ENCODE results near the gene MALRD1.

Gene MALRD1

DNA sequence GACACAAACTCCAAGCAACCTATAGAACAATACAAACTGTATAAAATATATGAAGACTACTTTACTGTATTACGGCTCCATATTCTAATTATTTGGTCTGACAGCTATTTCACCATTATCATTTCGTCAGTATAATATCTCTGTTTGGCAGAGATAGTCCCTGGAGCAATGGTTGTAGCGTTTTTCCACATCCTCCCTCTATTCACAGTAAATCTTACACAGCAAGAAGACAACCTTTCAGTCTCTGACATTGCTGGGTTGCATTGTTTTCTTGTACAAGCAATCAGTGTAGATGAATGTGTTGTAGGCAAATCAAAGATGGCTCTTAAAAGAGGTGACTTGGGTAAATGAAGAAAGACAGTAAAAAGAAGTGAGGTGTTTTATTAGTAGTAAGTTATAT, 662.0 kb downstream of the MALRD1 start:
- Histone ChIP-seq H3K9me3 (ENCODE audit: control extremely low read depth in 1 of 5, control insufficient read depth in 4 of 5, insufficient read depth in 2 of 5, low read depth in 1 of 5, low read length in 4 of 5) (peaks cover 2 to 17% (median 4%) of the 10 kb centered on the region in 5 experiments), H3K4me3 (ENCODE audit: control insufficient read depth in 1 of 7, extremely low read depth in 1 of 7, insufficient read depth in 4 of 7, low read depth in 2 of 7, low read length in 6 of 7) (no peak overlapping the region), H3K36me3 (ENCODE audit: control insufficient read depth in 4 of 4, insufficient read depth in 4 of 4, low read length in 3 of 4) (peaks cover 0 to 2% (median 0%) of the 10 kb centered on the region in 4 experiments), H3K27ac (ENCODE audit: insufficient read depth in 1 of 2, low read depth in 1 of 2, low read length in 2 of 2, poor library complexity in 1 of 2, severe bottlenecking in 2 of 2) (no peak overlapping the region), H3K4me1 (ENCODE audit: control extremely low read depth in 1 of 4, control insufficient read depth in 4 of 4, insufficient read depth in 4 of 4, low read length in 3 of 4) (peaks cover 0 to 14% (median 4%) of the 10 kb centered on the region in 4 experiments), H3K27me3 (replicated peaks in 2 of 5; ENCODE audit: control insufficient read depth in 4 of 5, insufficient read depth in 5 of 5, low read length in 4 of 5) (no peaks in the 10 kb centered on the region)
- WGBS (ENCODE audit: insufficient coverage): 80% methylated on average over 1 of the region's 3 CpGs
- CTCF ChIA-PET: no interaction called here
- POLR2A ChIA-PET: no interaction called here
- no peak for DNase-seq

DNA sequence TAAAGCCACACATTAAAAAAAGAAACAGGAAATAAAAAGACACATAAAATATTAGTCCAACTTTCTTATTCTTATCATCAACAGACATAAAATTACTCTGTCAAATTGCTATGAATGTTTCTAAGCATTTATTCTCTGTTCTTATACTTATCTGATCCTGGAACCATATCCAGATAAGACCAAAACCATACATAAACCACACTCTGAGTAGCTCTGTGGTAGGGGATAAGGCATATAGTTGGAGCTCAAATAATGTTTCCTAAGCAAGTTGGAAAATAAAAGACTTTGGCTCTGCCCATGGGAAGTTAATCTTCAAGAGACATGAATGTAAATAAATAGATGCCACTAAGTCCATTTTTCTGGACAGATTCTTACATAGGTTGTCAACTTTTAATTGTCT, 664.6 kb downstream of the MALRD1 start:
- DNase-seq: peak; percentile 37 to 75 (median 49)
- CTCF ChIA-PET: interaction anchor here (1.2 to 1.8 kb wide), 3 partner anchors 10 to 74 kb away, joined by 4 to 9 read pairs (median 5); no protein-coding TSS in a partner anchor

DNA sequence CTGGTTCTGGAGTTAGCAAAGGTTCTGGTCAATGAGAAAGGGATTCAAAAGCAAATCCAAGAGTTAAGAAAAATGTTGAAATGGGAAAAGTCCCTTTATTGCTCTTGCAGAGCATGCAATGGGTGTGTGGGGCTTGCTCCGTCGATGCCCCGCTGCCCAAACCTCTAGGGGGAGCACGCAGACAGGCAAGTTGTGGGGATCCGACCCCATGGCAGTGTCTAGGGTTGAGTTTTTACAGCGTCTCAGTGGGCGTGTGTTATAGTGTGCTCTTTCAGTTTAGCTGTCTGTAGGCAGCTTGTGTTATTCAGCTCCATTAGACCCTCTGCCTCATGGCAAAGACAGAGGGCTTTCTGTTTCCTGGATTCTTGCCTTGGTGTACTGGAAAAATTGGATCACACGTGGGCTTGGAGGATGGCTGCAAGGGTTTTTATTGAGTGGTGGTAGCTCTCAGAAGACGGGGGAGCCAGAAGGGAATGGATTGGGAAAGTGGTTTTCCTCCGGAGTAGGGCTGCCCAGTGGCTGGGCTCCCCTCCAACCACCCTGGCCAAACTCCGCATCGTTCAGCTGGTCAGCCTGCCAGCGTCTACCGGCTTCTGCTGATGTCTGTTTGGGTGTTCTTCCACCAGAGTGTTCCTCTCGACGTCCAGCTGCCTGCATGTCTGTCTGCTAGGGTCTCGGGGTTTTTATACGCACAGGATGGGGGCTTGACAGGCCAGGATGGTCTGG, 665.4 kb downstream of the MALRD1 start:
- ChIA-PET POLR2A (interaction anchor here (0.6 kb wide), 1 partner anchor 60 kb away, joined by 7 read pairs; no protein-coding TSS in a partner anchor), CTCF (interaction anchor here (1.7 kb wide), 1 partner anchor 74 kb away, joined by 5 read pairs; no protein-coding TSS in a partner anchor)
- Histone ChIP-seq H3K9me3 (ENCODE audit: control extremely low read depth in 1 of 5, control insufficient read depth in 4 of 5, insufficient read depth in 2 of 5, low read depth in 1 of 5, low read length in 4 of 5) (peaks cover 2 to 17% (median 4%) of the 10 kb centered on the region in 5 experiments), H3K36me3 (ENCODE audit: control insufficient read depth in 4 of 4, insufficient read depth in 4 of 4, low read length in 3 of 4) (peaks cover 0 to 2% (median 0%) of the 10 kb centered on the region in 4 experiments), H3K27me3 (replicated peaks in 2 of 5; ENCODE audit: control insufficient read depth in 4 of 5, insufficient read depth in 5 of 5, low read length in 4 of 5) (no peaks in the 10 kb centered on the region), H3K4me1 (ENCODE audit: control extremely low read depth in 1 of 4, control insufficient read depth in 4 of 4, insufficient read depth in 4 of 4, low read length in 3 of 4) (peaks cover 0 to 17% (median 5%) of the 10 kb centered on the region in 4 experiments), H3K27ac (ENCODE audit: insufficient read depth in 1 of 2, low read depth in 1 of 2, low read length in 2 of 2, poor library complexity in 1 of 2, severe bottlenecking in 2 of 2) (peak overlapping the region in 1 of 2 experiments; percentile 69), H3K4me3 (ENCODE audit: control insufficient read depth in 1 of 7, extremely low read depth in 1 of 7, insufficient read depth in 4 of 7, low read depth in 2 of 7, low read length in 6 of 7) (peak overlapping the region in 1 of 7 experiments; percentile 13)
- WGBS (ENCODE audit: insufficient coverage): 82% methylated on average over 16 of the region's 18 CpGs
- DNase-seq: peak; percentile 60 to 85 (median 67)

More for the DNA sequence above, 664.6 kb downstream of the MALRD1 start:
- POLR2A ChIA-PET: no interaction called here
- peak overlapping the region; percentile 43 to 69 for H3K27ac ChIP-seq (ENCODE audit: insufficient read depth in 1 of 2, low read depth in 1 of 2, low read length in 2 of 2, poor library complexity in 1 of 2, severe bottlenecking in 2 of 2)
- H3K36me3 ChIP-seq (ENCODE audit: control insufficient read depth in 4 of 4, insufficient read depth in 4 of 4, low read length in 3 of 4): peaks cover 0 to 2% (median 0%) of the 10 kb centered on the region in 4 experiments
- H3K27me3 ChIP-seq (replicated peaks in 2 of 5; ENCODE audit: control insufficient read depth in 4 of 5, insufficient read depth in 5 of 5, low read length in 4 of 5): no peaks in the 10 kb centered on the region
- peaks cover 0 to 14% (median 4%) of the 10 kb centered on the region in 4 experiments for H3K4me1 ChIP-seq (ENCODE audit: control extremely low read depth in 1 of 4, control insufficient read depth in 4 of 4, insufficient read depth in 4 of 4, low read length in 3 of 4)
- H3K4me3 ChIP-seq (ENCODE audit: control insufficient read depth in 1 of 7, extremely low read depth in 1 of 7, insufficient read depth in 4 of 7, low read depth in 2 of 7, low read length in 6 of 7): no peak overlapping the region
- H3K9me3 ChIP-seq (ENCODE audit: control extremely low read depth in 1 of 5, control insufficient read depth in 4 of 5, insufficient read depth in 2 of 5, low read depth in 1 of 5, low read length in 4 of 5): peaks cover 2 to 17% (median 4%) of the 10 kb centered on the region in 5 experiments

DNA sequence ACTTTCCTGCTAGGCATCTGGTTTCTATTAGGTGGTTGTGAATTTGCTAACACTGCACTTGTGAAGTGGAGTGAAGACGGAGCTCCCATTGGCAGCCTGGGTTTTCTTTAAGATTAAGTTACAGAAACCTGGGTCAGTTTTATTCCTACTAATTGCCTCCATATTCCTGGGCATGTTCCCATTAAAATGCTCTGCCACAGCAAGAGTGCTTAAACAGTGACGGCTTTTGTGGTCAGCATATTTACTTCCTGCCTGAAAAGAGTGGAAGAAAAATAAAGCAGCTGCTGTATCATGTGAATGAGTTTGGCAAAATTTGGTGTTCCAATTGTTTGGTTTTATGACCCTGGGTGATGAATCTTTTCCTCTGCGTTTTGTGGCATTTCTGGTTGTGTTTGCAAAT, 670.7 kb downstream of the MALRD1 start:
- ChIA-PET CTCF (interaction anchor here (1.0 kb wide), 1 partner anchor 54 kb away, joined by 3 read pairs; no protein-coding TSS in a partner anchor), POLR2A (interaction anchor here (0.6 to 1.5 kb wide), 2 partner anchors 56 to 92 kb away, joined by 3 to 4 read pairs; no protein-coding TSS in a partner anchor)
- Histone ChIP-seq H3K36me3 (ENCODE audit: control insufficient read depth in 4 of 4, insufficient read depth in 4 of 4, low read length in 3 of 4) (peaks cover 0 to 3% (median 0%) of the 10 kb centered on the region in 4 experiments), H3K4me1 (ENCODE audit: control extremely low read depth in 1 of 4, control insufficient read depth in 4 of 4, insufficient read depth in 4 of 4, low read length in 3 of 4) (peaks cover 8 to 26% (median 13%) of the 10 kb centered on the region in 4 experiments), H3K4me3 (ENCODE audit: control insufficient read depth in 1 of 7, extremely low read depth in 1 of 7, insufficient read depth in 4 of 7, low read depth in 2 of 7, low read length in 6 of 7) (peak overlapping the region in 1 of 7 experiments; percentile 45), H3K27ac (ENCODE audit: insufficient read depth in 1 of 2, low read depth in 1 of 2, low read length in 2 of 2, poor library complexity in 1 of 2, severe bottlenecking in 2 of 2) (peak overlapping the region in 1 of 2 experiments; percentile 27), H3K9me3 (ENCODE audit: control extremely low read depth in 1 of 5, control insufficient read depth in 4 of 5, insufficient read depth in 2 of 5, low read depth in 1 of 5, low read length in 4 of 5) (peaks cover 0 to 2% (median 0%) of the 10 kb centered on the region in 5 experiments), H3K27me3 (replicated peaks in 2 of 5; ENCODE audit: control insufficient read depth in 4 of 5, insufficient read depth in 5 of 5, low read length in 4 of 5) (no peaks in the 10 kb centered on the region)
- WGBS (ENCODE audit: insufficient coverage): 23% methylated on average over 2 of the region's 3 CpGs
- peak; percentile 47 to 86 (median 76) for DNase-seq

DNA sequence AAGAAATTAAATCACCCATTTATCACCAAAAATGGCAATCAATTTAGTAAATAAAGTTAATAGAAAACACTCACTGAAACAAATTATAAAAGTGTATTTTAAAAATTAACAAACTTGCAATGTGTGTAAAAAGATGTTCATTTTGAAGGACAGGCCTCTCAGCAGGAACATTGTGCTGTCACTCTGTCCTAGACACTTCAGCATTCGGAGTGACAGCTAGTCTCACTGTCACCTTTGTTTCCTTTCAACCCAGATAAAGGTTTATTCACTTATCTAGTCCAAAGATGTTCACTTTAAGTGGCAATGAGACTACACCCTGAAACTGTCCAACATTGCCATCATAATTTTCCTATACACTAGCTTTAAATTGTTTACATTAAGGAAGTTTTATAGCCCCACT, 675.7 kb downstream of the MALRD1 start:
- Histone ChIP-seq H3K27me3 (replicated peaks in 2 of 5; ENCODE audit: control insufficient read depth in 4 of 5, insufficient read depth in 5 of 5, low read length in 4 of 5) (no peaks in the 10 kb centered on the region), H3K4me1 (ENCODE audit: control extremely low read depth in 1 of 4, control insufficient read depth in 4 of 4, insufficient read depth in 4 of 4, low read length in 3 of 4) (peaks cover 8 to 34% (median 23%) of the 10 kb centered on the region in 4 experiments), H3K36me3 (ENCODE audit: control insufficient read depth in 4 of 4, insufficient read depth in 4 of 4, low read length in 3 of 4) (peaks cover 0 to 3% (median 0%) of the 10 kb centered on the region in 4 experiments), H3K27ac (ENCODE audit: insufficient read depth in 1 of 2, low read depth in 1 of 2, low read length in 2 of 2, poor library complexity in 1 of 2, severe bottlenecking in 2 of 2) (no peak overlapping the region), H3K4me3 (ENCODE audit: control insufficient read depth in 1 of 7, extremely low read depth in 1 of 7, insufficient read depth in 4 of 7, low read depth in 2 of 7, low read length in 6 of 7) (no peak overlapping the region), H3K9me3 (ENCODE audit: control extremely low read depth in 1 of 5, control insufficient read depth in 4 of 5, insufficient read depth in 2 of 5, low read depth in 1 of 5, low read length in 4 of 5) (peaks cover 0 to 8% (median 0%) of the 10 kb centered on the region in 5 experiments)
- POLR2A ChIA-PET: no interaction called here
- no CpG with 5 or more reads among the region's 1 CpG for WGBS (ENCODE audit: insufficient coverage)
- DNase-seq: no peak
- CTCF ChIA-PET: interaction anchor here (1.1 kb wide), 1 partner anchor 92 kb away, joined by 3 read pairs; no protein-coding TSS in a partner anchor

DNA sequence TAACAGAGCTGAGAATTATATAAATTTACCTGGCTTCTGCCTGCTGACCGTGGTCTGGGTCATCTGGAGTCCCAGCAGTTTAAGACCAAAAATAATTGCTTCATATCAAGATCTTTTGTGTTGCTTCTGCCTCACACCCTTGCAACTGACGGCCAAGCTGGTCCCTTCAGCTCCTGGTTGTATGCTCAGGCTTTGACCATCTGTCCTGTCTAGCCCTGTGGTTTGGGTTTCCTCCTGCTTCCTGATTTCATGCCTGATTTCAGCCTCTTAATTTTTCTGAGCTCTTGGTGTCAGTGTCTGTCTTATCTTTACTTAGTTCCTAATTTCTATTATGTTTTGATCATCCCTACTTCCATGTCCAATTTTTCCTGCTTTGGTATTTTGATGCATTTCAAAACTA, 679.8 kb downstream of the MALRD1 start:
- H3K36me3 ChIP-seq (ENCODE audit: control insufficient read depth in 4 of 4, insufficient read depth in 4 of 4, low read length in 3 of 4): no peaks in the 10 kb centered on the region
- ChIA-PET CTCF (interaction anchor here (1.2 to 1.5 kb wide), 4 partner anchors 12 to 61 kb away, joined by 3 to 4 read pairs (median 3); no protein-coding TSS in a partner anchor), POLR2A (interaction anchor here (0.7 to 1.5 kb wide), 2 partner anchors 87 to 89 kb away, joined by 3 to 5 read pairs; no protein-coding TSS in a partner anchor)
- H3K27me3 ChIP-seq (replicated peaks in 2 of 5; ENCODE audit: control insufficient read depth in 4 of 5, insufficient read depth in 5 of 5, low read length in 4 of 5): no peaks in the 10 kb centered on the region
- peaks cover 0 to 8% (median 0%) of the 10 kb centered on the region in 5 experiments for H3K9me3 ChIP-seq (ENCODE audit: control extremely low read depth in 1 of 5, control insufficient read depth in 4 of 5, insufficient read depth in 2 of 5, low read depth in 1 of 5, low read length in 4 of 5)
- WGBS (ENCODE audit: insufficient coverage): 19% methylated on average over 2 of the region's 2 CpGs
- H3K4me1 ChIP-seq (ENCODE audit: control extremely low read depth in 1 of 4, control insufficient read depth in 4 of 4, insufficient read depth in 4 of 4, low read length in 3 of 4): peaks cover 5 to 43% (median 26%) of the 10 kb centered on the region in 4 experiments
- peak overlapping the region; percentile 47 to 72 for H3K27ac ChIP-seq (ENCODE audit: insufficient read depth in 1 of 2, low read depth in 1 of 2, low read length in 2 of 2, poor library complexity in 1 of 2, severe bottlenecking in 2 of 2)
- peak; percentile 38 to 80 (median 71) for DNase-seq
- H3K4me3 ChIP-seq (ENCODE audit: control insufficient read depth in 1 of 7, extremely low read depth in 1 of 7, insufficient read depth in 4 of 7, low read depth in 2 of 7, low read length in 6 of 7): peak overlapping the region in 4 of 7 experiments; percentile 45 to 64 (median 55)
